HG03045 (cell line): ENCODE data around the gene MINAR1.
"Not testable (repeated sequence)": the region's sequence is repeated elsewhere in the genome, so short reads cannot be mapped to it uniquely, and the experiment has no call there.

Experiments
- ATAC-seq: cut with Tn5 transposase; IDR thresholded peaks from one replicate; pipeline ENCODE4 v1.9.1; 2021; ENCODE audit warnings: mild to moderate bottlenecking, moderate library complexity; ENCODE audit not compliant: unreplicated experiment

Gene MINAR1, protein sequence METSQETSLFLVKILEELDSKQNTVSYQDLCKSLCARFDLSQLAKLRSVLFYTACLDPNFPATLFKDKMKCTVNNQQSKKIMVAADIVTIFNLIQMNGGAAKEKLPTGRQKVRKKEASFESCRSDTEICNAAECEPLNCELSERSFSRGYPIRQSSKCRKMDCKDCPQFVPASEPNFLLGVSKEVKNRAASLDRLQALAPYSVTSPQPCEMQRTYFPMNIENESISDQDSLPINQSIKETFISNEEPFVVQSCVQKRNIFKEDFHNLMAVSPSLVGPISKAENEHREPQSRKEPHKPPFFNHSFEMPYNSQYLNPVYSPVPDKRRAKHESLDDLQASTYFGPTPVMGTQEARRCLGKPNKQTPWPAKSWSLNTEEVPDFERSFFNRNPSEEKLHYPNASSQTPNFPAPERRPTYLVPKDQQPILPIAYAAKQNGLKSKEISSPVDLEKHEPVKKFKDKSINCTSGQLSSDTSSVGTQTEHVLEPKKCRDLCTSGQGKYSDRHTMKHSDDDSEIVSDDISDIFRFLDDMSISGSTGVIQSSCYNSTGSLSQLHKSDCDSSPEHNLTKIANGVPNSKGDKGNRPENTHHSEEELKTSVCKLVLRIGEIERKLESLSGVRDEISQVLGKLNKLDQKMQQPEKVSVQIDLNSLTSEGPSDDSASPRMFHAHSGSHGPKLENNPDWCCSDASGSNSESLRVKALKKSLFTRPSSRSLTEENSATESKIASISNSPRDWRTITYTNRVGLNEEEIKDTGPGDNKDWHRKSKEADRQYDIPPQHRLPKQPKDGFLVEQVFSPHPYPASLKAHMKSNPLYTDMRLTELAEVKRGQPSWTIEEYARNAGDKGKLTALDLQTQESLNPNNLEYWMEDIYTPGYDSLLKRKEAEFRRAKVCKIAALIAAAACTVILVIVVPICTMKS

DNA sequence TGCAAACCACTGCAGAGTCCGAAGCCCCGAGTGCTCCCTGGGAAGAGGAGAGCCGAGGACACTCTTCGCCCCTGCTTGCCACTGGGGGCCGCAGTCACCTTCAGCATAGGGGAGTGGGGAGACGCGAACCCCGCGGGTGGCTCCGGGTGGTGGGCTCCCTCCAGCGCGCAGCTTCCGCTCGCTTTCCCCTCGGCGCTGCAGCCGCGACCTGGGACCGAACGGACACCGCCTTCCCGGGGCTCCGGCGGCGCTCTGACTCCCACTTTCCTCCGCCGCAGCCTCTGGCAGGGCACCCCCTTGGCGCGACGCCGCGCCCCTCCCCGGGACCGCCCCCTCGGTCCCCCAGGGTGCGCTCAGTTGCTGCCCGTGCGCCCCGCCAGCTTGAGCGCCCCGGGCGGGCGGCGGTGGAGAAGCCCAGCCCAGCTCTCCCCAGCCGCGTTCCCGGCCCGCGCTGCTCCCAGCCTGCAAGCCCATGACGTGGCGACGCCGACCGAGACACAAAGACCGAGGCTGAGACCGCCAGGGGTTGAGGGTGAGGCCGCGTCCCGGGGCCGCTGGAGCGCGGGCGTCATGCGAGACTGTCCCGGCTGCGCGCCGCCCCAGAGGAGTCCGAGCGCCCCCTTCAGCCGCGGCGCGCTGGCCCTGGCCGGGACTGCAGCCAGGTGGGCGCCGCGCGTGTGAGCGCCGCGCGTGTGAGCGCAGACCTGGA, at the start of gene MINAR1:
TSS of gene MINAR1 (plus strand) at position 701 of the 709 bp plus-strand sequence. CDS start 23,812 bp downstream, outside the sequence.
- no peak for ATAC-seq

DNA sequence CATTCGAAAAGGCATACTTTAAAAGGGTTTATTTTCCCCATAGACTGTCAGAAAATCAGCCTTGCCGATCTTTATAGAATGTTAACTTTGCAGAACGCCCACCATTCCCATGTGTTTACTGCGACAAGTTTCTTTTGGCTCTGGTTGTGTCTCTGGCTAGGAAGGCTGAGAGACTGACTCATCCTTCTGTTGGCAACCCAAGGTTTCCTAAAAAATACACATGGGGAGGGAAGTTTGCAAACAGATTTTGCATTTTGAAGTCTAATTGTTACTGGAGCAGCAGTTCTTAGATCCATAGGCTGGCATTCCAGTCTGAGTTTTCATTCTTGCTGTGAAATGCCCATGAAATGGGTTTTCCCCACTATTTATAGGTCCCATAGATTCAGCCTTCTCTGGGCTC, 37.9 kb upstream of the MINAR1 start:
- no peak for ATAC-seq

DNA sequence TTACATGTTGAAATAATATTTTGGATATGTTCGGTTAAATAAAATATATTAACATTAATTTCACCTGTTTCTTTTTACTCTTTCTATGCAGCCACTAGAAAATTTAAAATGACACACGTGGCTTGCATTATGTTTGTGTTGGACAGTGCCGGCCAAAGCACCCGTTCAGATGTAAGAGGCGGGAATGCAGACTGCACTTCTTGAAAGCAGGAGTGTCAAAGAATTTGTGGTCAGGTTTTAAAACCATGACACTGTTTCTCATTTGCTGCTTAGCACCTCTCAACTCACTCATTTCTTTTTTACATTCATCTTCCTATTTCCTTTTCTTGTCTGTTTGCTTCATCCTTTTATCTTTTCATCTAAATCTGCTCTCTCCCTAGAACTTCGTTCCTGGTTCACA, 35.3 kb upstream of the MINAR1 start:
- ATAC-seq: no peak

DNA sequence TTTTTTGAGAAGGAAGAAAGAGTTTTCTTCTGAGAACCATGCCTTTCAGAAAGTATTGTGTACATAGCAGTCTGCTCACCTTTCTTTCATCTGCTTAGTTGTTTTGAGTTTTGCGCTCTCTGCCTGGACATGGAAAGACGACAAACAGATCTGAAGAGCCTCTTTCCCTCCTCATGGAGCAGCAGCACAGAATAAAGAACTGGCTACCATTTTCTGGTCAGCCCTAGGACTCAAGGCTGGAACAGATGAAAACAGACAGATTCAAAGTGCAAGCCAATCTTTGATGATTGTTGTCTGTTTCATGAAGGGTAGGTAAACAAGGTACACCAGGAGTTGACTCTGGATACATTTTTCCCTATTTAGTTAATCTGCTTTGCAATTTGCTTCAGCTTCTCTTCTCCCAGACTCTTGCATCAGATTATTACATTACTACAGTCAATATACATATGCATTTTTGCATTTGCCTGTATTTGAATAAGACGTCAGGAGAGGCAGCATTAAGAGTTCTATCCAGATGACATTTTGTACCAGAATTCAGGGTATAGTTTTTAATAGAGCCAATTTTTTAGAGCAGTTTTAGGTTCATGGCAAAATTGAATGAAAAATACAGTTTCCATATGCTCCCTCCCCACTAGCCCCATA, 34.7 kb upstream of the MINAR1 start:
- no peak for ATAC-seq

DNA sequence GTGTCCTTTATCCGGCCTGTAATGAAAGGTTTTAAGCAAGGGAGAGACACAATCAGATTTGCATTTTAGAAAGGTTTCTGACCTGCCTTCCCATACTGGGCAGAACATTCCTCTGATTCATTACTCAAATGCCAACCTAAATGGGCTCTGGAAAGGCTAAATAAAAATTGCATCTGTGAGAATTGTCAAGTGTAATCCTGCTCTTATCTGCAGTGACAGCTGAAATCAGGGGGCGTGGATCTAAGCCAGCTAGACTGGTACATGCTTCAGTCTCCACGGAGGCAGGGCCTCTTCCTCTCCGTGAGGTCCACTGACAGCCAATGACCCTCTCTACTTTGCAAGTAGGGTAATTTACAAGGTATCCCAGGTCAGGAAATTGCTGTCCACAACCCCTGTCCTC, 32.5 kb upstream of the MINAR1 start:
- no peak for ATAC-seq

DNA sequence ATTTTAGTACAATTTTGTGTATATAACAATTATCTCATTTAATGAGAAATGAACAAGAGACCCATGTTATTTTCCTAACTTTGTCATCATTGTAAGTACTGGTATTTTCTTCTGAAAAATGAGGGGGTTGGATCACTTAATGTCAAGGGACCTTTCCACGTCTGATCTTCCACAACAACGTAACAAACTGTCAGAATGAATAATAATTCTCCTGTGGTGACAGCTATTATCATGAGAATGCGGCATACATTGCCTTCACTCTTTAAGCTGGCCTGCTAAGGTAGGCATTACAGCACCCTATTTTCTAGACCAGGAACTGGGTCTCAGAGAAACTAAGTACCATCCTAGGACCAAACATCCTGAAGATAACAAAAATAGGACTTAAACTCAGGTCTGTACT, 31.5 kb upstream of the MINAR1 start:
- no peak for ATAC-seq

DNA sequence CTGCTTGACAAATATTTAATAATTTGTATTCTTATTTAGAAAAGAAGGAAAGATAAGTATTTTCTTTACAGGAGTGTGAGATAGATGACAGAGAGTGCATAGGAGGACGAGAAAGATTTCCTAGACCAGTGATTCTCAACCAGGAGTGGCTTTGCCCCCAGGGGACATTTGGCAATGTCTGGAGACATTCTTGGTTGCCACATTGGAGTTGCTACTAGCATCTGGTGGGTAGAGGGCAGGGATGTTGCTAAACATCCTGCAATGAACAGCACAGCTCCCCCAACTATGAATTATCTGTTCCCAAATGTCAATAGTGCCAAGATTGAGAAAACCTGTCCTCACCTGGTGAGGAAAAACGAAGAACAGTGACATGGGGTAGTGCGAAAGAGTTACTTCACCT, 30.8 kb upstream of the MINAR1 start:
- no peak for ATAC-seq

DNA sequence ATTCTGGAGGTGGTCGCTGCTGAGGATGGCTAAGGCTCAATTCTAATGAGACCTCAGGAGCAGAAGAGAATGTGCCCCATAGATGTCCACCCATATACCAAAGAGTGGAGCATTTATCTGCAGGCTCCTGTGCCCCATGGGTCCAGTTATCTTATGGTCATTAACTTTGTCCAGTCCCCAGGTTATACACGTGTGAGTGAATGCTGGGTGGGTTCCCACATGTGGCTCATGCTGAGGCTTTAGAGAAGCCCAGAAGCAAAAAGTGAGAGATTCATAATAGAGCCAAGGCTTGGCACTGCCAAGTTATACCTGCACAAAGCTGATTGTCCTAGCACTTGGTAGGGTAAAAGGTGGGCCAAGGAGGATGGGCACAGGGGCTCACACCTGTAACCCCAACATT, 30.0 kb upstream of the MINAR1 start:
- ATAC-seq: no peak

DNA sequence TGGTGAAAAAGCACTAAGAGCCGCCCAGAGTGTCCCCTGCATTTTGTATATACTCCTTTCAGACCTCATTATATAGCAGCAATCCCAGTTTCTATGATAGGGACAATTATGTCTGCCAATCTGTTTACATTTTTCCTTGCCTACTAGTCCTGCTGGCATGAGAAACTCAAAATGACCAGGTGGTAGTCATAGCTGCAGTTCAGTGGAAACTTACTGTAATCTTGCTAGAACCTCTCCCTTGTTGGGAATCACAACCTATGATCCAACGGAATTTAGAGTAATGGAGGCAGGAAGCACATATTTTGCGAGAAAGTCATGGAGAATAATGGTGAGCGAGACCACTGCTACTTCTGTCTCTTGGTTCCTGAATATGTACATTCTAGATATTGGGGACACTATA, 28.6 kb upstream of the MINAR1 start:
- no peak for ATAC-seq

DNA sequence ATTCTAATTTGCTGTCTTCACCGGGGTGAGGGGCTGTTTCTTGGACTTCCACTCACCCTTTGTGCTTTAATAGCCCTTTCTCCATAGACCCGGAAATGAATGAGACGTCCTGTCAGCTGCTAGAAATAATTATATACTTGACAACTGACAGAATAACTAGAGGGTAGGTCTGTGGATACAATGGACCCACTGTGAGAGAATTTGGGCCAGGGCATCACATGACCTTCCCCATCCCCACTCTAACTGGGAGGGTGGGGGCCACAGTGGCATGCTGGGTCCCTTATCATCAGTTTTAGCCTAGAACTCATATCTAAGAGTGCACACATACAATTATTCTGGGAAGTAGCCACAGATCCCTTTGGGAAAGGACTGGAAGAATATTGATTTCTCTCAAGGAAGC, 25.9 kb upstream of the MINAR1 start:
- no peak for ATAC-seq

DNA sequence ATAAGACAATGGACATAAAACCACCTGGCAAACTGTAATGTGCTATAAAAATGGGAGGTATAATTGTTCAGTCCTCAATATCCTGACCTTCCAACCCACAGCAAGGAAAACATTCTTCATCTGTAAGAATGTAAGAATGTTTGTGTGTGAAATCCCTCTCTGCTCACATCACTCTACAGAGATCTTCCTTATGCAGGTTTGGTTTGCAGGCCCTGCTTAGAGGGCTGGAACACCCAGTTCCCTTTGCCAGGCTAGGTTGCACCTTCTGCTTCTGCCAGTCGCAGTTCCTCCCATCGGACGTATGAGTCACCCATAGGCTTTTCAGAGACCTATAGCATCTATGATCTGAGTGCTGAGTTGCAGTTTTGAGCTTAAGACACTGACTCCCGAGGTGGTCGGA, 24.1 kb upstream of the MINAR1 start:
- no peak for ATAC-seq

DNA sequence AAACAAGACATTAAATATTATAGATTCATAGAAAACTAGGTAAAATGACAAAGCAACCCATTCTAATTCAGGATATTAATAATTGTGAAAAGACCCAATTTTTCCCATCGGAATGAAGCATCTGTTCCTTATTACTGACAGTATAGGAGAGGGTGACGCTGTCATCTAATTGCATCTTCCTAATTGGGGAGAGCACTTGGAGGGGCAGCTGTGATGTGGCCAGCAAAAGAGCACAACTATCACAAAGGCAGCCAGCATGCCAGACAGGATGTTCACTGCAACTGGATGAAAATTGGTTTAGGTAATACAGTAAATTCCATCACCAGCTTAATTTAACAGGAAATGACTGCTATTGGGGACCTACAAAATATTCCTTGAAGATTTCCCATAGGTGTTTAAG, 21.9 kb upstream of the MINAR1 start:
- ATAC-seq: no peak

DNA sequence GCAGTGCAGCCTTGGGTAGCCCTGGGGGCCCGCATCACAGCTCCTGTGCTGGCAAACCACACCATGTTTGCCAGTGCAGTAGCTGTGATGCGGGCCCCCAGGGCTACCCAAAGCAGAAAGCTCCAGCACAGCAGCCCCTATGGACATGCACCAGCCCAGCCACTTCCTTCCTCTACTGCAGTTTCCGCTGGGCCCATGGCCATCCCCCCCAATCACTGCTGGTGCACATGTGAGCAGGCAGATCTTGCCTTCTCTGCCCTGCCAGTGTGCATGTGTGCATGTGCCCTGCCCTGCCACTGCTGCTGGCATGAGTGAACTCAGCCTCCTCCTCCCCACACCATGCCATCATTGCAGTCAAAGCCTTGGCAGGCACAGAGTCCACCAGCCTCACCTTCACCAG, 20.1 kb upstream of the MINAR1 start:
- ATAC-seq: no peak

DNA sequence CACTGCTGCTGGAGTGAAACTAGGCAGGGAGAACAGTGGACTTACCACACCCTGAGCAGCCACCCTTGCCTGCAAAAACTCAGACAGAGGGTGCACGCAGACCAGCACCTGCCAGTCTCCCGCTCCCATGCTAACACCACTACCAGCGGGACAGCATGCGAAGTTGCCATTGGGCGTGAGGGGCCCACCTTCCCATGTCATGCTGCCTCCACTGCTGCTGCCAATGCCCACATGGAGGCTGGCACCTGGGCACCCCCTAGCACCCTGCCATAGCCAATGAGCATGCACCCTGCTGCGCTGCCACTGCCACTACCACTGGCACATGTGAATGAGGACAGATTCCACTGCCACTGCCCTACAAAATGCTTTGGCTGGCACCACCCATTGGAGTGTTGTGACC, 19.7 kb upstream of the MINAR1 start:
- ATAC-seq: no peak

DNA sequence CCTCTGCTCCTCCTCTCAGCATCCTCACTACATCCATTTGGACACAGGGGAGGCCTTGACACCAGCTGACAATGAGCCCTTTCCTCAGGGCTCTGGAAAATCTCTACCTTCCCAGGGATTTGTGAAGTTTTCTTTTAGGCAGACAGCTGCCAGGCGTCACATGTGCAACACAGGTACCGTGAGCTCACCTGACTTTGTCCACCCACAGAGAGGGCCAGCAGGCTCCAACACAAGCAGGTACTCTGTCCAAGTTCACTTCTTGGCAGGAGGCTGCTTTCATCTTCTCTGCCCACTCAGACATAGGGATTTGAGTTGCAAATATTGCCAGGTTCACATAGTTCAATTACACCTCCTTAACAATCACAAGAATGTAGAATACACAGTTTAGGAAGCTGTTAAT, 15.3 kb upstream of the MINAR1 start:
- ATAC-seq: no peak

DNA sequence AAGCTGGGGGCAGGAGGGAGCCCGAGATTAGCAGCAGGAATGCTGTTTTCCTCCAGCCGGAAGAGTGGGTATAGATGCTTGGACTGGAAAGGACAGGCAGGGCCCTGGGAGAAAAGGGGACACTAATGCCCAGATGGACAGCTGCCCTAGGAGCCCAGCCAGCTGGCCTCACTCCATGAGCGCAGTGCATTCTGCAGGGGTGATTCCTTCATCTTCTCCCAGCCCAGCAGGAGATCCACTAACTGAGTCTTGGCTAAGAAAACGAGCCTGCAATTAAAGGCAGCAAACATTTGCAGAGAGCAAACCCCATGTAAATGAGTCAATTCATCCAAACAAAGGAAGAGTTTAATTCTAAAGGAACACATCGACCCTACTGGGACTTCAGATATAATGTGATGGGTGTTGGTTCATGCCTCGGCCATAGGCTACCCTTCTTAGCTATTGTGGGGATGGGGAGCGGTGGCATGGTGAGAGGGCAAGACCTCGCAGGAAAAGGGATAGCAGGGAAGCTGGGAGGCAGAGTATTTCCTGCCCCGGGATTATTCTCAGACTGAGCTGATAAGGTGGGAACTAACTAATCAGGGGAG, 13.3 kb upstream of the MINAR1 start:
- ATAC-seq: no peak

DNA sequence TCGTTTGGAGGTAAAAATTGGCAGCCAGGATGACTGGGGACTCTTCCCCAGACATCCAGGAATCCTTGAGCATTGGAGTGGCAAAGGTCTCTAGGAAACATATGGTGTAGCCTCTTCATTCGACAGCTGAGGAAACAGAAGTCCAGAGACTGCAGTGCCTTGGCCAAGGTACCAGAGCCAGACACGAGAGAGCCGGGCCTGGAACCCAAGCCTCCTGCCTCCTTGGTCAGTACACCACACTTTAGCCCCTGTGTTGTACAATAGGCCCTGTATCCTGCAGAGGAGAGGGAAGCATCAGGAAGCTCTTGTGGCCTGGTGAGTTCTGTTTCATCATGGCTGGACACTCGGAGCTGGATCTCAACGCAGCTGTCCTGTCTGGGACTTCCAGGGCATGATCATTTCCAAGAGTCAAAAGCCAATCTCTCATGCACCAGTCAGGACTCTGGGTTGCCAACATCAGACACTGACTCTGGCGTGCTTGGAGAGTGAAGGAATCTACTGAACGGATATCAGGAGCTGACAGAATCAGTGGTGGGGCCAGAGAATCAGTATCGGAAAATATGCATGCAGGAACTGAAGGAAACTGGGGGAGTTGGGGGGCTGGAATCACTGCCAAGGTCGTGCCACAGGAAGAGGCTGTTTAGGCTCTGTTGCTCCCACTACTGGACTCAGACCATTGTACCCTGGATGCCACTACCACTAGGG, 6.4 kb upstream of the MINAR1 start:
- ATAC-seq: no peak

DNA sequence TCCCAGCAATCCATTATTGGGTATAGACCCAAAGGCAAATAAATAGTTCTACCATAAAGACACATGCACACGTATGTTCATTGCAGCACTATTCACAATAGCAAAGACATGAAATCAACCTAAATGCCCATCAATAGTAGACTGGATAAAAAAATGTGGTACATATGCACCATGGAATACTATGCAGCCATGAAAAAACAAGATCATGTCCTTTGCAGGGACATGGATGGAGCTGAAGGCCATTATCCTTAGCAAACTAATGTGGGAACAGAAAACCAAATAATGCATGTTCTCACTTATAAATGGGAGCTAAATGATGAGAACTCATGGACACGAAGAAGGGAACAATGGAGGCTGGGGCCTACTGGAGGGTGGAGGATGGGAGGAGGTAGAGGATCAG, 5.2 kb upstream of the MINAR1 start:
- ATAC-seq: not testable (repeated sequence)

DNA sequence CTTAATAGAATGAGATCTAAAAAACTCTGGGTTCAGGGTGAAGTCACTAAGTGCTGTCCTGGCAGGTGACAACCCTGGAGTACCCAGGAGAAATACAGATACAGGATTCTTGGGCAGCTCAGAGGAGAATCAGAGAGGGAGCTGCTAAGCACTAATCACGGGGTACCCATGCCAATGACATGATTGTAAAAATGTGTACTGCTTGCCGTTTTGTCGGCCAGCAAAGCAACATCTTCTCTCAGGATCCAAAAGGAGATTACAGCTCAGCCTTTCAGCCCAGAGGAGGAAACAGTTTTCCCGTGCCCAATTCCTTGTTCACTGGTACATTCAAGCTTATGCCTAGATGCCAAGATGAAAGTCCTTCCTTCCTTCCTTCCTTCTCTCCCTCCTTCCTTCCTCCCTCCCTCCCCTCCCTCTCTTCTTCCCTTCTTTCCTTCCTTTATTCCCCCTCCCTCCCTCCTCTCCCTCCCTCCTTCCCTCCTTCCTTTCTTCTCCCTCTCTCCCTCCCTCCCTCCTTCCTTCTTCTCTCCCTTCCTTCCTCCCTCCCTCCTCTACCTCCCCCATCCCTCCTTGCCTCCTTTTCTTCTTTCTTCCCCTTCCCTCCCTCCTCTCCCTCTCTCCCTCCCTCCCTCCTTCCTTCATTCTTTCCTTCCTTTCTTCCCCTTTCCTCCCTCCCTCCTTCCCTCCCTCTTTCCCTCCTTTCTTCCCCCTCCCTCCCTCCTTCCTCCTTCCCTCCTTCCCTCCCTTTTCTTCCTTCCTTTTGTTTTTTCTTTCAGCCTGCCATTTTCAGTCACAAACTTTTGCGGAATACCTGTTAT, 4.1 kb upstream of the MINAR1 start:
- no peak for ATAC-seq
